Tibial artery (tissue), 4 donors: ENCODE results near the gene DGAT2.

Experiments used
- DNase-seq, 2 donors: peaks; one replicate each; pipeline ENCODE4 v3.0.0-alpha.2; 2019
- H3K27ac ChIP-seq, 2 donors: fragments of 200-600 bp; sonication (generic) in 1 of 2; 1 replicate in 1 of 2; 2 replicates in 1 of 2; pipeline ENCODE4 v1.5.1; 2018 to 2019; ENCODE audit warnings: mild to moderate bottlenecking in 1 of 2
- H3K27me3 ChIP-seq, 2 donors: fragments of 200-600 bp; sonication (generic) in 1 of 2; one replicate each; pipeline versions ENCODE4 v1.5.1 to v1.6.0; 2016 to 2019
- H3K36me3 ChIP-seq, 3 donors: fragments of 200-600 bp; sonication (generic) in 2 of 3; one replicate each; pipeline ENCODE4 v1.5.1; 2016 to 2019; ENCODE audit warnings: mild to moderate bottlenecking in 2 of 3
- H3K4me1 ChIP-seq, 4 donors: fragments of 200-600 bp; sonication (generic) in 2 of 4; 1 replicate in 3 of 4; 2 replicates in 1 of 4; pipeline ENCODE4 v1.5.1; 2016 to 2019
- H3K4me3 ChIP-seq, 2 donors: fragments of 200-600 bp; sonication (generic) in 1 of 2; 1 replicate in 1 of 2; 2 replicates in 1 of 2; pipeline ENCODE4 v1.5.1; 2018 to 2019; ENCODE audit warnings: mild to moderate bottlenecking in 2 of 2
- H3K9me3 ChIP-seq, 3 donors: fragments of 200-600 bp; sonication (generic) in 1 of 3; one replicate each; pipeline ENCODE4 v1.5.1; 2016 to 2019
- intact Hi-C: fragments of 100-400 bp; cut with DNase I; formaldehyde crosslinking; loops from one replicate; pipeline ENCODE4 v1.15.0; 2023; ENCODE audit warnings: low total_unique reads
- TF ChIP-seq, protein P1 (sequence below), 2 experiments: fragments of 200-600 bp in 1 of 2; fragments of 450-650 bp in 1 of 2; IDR thresholded peaks; one replicate each; pipeline ENCODE4 v1.5.1; 2017 to 2019; ENCODE audit warnings: antibody characterized with exemption in 2 of 2, mild to moderate bottlenecking in 1 of 2, moderate library complexity in 1 of 2

Gene DGAT2

DNA sequence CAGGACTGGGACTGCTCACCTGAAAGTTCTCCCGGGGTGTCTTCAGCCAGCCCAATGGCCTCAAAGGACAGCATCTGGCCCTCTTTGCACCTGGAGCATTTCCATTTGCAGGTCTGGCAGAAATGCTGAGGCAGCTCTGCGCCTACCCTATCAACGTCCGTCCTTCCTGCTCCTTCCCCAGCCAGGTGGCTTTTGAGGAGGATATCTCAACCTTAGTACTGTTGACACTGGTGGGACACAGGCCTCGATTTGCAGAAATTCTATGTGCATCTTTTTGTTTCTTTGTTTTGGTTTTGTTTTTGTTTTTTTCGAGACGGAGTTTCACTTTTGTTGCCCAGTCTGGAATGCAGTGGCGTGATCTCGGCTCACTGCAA, 45.9 kb upstream of the DGAT2 start:
- intact Hi-C loops, result no loop called here
- H3K4me1 ChIP-seq, result peaks cover 0 to 14% (median 4%) of the 10 kb centered on the region in 4 donors

DNA sequence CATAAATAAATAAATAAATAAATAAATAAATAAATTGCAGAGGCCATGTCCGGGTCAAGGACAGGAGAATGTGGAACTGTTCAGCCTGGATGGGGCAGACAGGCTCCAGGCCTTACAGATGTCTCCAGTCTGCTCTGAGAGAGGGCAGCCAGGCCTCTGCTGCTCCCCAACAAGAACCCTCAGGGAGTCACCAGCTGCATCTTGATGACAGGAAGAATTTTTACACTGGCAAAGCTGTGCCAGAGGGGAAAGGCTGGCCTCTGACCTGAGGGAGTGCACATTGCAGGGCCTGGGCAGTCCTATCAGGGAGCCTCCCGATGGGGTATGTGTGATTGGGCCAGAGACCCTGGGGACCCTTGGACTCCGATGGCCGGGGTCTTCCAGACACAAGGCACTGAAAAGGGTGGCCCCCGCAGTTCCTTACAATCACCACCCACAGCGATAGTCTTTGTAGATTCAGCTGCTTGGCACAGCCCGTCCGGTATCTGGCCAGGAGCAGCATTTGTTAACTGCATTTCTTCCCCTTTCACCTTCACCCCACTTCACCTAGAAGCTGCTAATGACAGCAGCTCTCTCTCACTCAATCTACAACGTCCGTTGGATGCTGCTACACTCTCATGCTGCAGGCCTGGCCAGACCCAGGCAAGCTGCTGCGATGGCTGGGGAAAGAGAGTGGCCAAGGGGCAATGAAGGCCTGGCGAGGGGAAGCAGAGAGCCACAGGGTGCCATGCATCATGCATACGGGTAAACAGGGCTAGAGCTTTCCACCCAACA, 42.8 kb upstream of the DGAT2 start:
- Histone ChIP-seq H3K4me3 (no peak overlapping the region), H3K27me3 (no peaks in the 10 kb centered on the region), H3K4me1 (peaks cover 0 to 9% (median 4%) of the 10 kb centered on the region in 4 donors), H3K36me3 (no peaks in the 10 kb centered on the region), H3K9me3 (no peaks in the 10 kb centered on the region), H3K27ac (no peak overlapping the region)
- intact Hi-C loops, result no loop called here
- TF ChIP-seq, protein P1, sequence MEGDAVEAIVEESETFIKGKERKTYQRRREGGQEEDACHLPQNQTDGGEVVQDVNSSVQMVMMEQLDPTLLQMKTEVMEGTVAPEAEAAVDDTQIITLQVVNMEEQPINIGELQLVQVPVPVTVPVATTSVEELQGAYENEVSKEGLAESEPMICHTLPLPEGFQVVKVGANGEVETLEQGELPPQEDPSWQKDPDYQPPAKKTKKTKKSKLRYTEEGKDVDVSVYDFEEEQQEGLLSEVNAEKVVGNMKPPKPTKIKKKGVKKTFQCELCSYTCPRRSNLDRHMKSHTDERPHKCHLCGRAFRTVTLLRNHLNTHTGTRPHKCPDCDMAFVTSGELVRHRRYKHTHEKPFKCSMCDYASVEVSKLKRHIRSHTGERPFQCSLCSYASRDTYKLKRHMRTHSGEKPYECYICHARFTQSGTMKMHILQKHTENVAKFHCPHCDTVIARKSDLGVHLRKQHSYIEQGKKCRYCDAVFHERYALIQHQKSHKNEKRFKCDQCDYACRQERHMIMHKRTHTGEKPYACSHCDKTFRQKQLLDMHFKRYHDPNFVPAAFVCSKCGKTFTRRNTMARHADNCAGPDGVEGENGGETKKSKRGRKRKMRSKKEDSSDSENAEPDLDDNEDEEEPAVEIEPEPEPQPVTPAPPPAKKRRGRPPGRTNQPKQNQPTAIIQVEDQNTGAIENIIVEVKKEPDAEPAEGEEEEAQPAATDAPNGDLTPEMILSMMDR (IDR thresholded peaks at IDR 0.05), result no peak
- no peak for DNase-seq

More for the DNA sequence above, 45.9 kb upstream of the DGAT2 start:
- H3K27ac ChIP-seq, result no peak overlapping the region
- H3K9me3 ChIP-seq, result no peaks in the 10 kb centered on the region
- H3K4me3 ChIP-seq, result no peak overlapping the region
- H3K27me3 ChIP-seq, result no peaks in the 10 kb centered on the region
- TF ChIP-seq, protein P1 (IDR thresholded peaks at IDR 0.05), result no peak
- H3K36me3 ChIP-seq, result no peaks in the 10 kb centered on the region
- DNase-seq, result no peak

GRCh38 chr11:75728992-75729391, 39.6 kb upstream of the DGAT2 start:
- no peaks in the 10 kb centered on the region for H3K27me3 ChIP-seq
- no peak overlapping the region for H3K27ac ChIP-seq
- H3K9me3 ChIP-seq, result no peaks in the 10 kb centered on the region
- DNase-seq, result no peak
- no peaks in the 10 kb centered on the region for H3K36me3 ChIP-seq
- H3K4me3 ChIP-seq, result no peak overlapping the region
- intact Hi-C loops, result no loop called here
- TF ChIP-seq, protein P1 (IDR thresholded peaks at IDR 0.05), result no peak
- peaks cover 0 to 14% (median 6%) of the 10 kb centered on the region in 4 donors for H3K4me1 ChIP-seq

DNA sequence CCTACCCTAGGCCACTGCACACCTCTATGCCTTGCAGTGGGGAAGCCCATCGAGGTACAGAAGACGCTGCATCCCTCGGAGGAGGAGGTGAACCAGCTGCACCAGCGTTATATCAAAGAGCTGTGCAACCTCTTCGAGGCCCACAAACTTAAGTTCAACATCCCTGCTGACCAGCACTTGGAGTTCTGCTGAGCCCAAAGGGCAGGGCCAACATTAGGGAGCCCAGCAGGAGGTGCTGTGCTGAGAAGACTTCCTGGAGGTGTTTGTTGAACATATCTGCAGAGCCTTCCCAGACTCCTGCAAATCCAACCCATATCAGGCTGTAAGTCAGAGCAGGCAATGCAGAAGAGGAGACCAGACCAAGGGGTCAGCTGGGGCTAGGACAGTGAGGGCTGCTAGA, 37.5 kb upstream of the DGAT2 start:
- H3K27me3 ChIP-seq, result no peaks in the 10 kb centered on the region
- no peaks in the 10 kb centered on the region for H3K9me3 ChIP-seq
- H3K36me3 ChIP-seq, result no peaks in the 10 kb centered on the region
- H3K27ac ChIP-seq, result no peak overlapping the region
- peaks cover 0 to 23% (median 12%) of the 10 kb centered on the region in 4 donors for H3K4me1 ChIP-seq
- intact Hi-C loops, result no loop called here
- no peak for DNase-seq
- no peak overlapping the region for H3K4me3 ChIP-seq
- TF ChIP-seq, protein P1 (IDR thresholded peaks at IDR 0.05), result no peak

GRCh38 chr11:75733071-75733430, 35.5 kb upstream of the DGAT2 start:
- Histone ChIP-seq H3K4me1 (peaks cover 0 to 23% (median 12%) of the 10 kb centered on the region in 4 donors), H3K27me3 (no peaks in the 10 kb centered on the region), H3K4me3 (no peak overlapping the region), H3K36me3 (no peaks in the 10 kb centered on the region), H3K9me3 (no peaks in the 10 kb centered on the region), H3K27ac (no peak overlapping the region)
- intact Hi-C loops, result no loop called here
- TF ChIP-seq, protein P1 (IDR thresholded peaks at IDR 0.05), result no peak
- DNase-seq, result no peak
